Fibroblast of peridontal ligament (primary cell): Measurements from ENCODE around the gene TRPM8.

Experiments used
- DNase-seq: peaks from one replicate; pipeline ENCODE4 v3.0.0-alpha.2; 2010; ENCODE audit errors: extremely low read depth

The TRPM8 gene

GRCh38 chr2:234002281-234002680 lies 85.1 kb downstream of the TRPM8 start:
- no peak for DNase-seq

- peak; percentile 98 for DNase-seq
These were observed 86.9 kb downstream of the TRPM8 start for GRCh38 chr2:234003972-234004617.

- no peak for DNase-seq
These were observed 88.0 kb downstream of the TRPM8 start for GRCh38 chr2:234005126-234005525.

GRCh38 chr2:234006501-234006900 lies 89.3 kb downstream of the TRPM8 start:
- DNase-seq, result no peak

GRCh38 chr2:234014427-234014826 lies 97.3 kb downstream of the TRPM8 start:
- DNase-seq, result no peak

GRCh38 chr2:234015861-234016260 lies 98.7 kb downstream of the TRPM8 start:
- no peak for DNase-seq

DNA sequence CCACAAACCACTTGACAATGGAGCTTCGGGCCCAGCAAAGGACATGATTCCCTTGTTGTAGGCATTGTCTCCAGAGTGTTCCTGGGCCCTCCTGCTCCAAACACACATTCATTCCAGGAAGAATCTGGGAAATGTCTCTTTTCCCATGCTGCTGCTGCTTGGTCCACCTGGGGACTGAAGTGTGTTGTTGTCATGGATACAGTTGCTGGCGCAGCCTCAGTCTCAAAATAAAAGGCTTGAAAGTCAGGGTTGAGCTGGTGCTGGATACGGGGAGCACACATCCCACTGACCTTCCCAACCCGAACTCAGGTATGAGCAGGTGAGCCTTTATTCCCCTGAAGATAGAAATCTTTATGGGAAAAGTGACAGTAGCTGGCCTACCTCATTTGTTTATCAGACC lies 102.7 kb downstream of the TRPM8 start:
- no peak for DNase-seq

DNA sequence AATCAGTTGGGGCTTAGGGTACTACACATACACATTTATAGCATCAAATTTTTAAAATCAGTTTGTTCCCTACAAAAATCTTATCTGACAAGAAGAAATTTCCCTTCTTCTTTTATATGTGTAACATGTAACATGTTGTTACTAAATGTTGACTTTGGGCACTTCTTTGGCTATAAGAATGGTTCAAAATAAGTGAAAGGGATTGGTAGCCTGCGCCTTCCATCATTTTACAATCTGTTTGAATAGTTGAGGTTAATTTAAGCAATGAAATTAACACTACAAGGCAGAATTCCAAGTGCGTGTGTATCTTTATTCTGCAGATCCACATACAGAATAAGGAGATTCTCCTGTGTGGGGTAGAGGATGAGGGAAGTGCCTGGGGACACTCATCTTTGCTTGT lies 103.2 kb downstream of the TRPM8 start:
- DNase-seq, result no peak

DNA sequence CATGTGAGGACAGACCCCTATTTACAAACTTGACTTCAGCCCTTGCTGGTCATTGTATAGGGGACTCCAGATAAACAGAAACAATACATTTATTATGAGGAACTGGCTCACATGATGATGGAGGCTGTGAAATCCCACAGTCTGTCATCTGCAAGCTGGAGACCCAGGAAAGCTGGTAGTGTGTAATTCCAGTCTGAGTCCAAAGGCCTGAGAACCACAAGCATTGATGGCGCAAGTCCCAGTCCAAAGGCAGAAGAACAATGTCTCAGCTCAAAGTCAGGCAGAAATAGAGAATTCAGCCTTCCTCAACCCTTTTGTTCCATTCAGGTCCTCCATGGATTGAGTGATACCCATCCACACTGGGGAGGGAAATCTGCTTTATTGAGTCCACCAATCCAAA lies 105.3 kb downstream of the TRPM8 start:
- DNase-seq, result peak; percentile 33

- DNase-seq, result no peak
These were observed 107.1 kb downstream of the TRPM8 start for GRCh38 chr2:234024304-234024703.

- no peak for DNase-seq
These were observed 108.3 kb downstream of the TRPM8 start for GRCh38 chr2:234025466-234025865.

DNA sequence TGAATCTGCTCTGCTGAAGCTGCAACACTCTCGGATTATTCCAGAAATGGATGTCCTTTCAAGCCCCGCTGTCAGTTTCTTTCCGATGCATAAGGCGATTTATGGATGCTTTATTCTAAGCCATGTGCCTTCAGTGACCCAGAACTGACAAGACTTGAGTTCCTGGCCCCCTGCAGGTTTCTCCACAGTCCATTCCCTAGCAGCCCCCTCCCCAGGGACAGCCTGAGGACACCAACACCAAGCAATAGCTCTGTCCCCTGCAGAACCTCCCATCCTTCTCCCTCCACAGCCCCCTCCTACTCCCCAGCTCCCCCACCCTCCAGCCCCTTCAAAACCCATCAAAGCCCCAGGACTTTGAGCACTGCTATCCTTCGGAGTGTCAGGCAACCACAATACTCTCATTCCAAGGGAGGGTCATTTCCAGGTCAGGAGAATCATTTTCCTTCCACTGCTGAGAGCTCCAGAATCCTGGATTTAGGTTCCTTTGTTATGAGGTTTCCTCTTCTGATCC lies 108.8 kb downstream of the TRPM8 start:
- peak; percentile 54 for DNase-seq

GRCh38 chr2:234026693-234027254 lies 109.6 kb downstream of the TRPM8 start:
- no peak for DNase-seq

- DNase-seq, result no peak
These were observed 110.5 kb downstream of the TRPM8 start for GRCh38 chr2:234027641-234028040.

- DNase-seq, result peak; percentile 19
These were observed 112.1 kb downstream of the TRPM8 start for GRCh38 chr2:234029150-234029733.

DNA sequence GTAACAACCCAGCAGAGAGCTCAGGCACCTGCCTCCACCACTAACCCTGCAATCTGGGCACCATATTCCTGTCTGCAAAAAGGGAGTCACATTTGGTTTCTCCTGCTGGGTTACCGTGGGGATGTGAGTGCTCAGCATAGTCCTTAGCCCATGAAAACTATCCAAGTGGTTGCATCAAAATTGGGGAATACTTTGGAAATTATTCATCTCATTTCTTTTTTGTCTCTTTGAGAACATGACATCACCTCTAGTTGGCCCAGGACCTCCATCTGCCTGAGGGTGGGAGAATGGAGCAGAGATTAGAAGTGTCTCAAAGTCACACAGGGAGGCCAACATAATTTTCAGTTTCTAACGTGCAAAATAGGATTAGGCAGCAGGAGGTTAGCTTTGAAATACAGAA lies 114.0 kb downstream of the TRPM8 start:
- peak; percentile 53 for DNase-seq

DNA sequence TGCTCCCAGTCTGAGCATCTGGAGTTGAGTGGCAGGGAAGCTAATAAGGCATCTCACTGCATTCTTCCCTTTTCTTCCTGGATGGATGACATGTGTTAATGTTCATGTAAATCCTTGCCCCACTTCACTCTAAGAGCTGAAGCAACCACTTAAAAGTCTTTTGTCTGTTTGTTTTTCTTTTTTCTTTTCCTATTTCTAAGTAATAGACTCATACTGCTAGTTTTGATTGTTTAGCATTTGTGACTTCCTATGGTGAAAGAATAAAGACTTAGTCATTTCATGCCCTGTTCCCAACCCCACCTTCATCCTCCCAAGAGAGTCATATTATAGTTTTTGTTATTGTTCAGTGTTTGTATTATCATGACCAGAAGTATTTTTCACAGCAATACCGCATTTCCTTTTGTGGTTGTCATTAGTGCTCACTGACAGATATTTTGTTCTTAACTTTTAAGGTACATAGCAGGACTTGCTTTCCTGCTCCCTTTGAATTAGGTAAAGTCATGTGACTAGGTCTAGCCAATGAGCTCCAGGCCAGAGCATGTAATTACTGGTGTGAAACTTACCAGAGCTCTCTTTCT lies 115.2 kb downstream of the TRPM8 start:
- peak; percentile 86 for DNase-seq

DNA sequence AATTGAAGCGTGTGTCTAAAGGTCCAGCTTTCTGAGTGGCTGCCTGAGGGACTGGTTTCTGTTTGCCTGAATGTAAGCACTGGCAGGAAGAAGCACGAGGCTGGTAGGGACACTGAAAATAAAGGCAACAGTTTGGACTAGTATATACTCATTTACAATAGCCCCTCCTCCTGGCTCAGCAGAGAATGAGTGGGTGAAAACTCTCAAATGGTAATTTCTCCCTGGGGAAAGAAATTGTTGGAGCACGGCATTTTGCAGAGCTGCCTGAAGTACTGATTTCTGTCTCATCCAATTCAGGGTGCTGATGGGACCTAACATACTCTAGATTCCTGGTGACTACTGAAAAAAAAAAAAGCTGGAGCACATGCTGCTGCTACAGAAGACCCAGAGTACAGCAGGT lies 116.0 kb downstream of the TRPM8 start:
- no peak for DNase-seq

DNA sequence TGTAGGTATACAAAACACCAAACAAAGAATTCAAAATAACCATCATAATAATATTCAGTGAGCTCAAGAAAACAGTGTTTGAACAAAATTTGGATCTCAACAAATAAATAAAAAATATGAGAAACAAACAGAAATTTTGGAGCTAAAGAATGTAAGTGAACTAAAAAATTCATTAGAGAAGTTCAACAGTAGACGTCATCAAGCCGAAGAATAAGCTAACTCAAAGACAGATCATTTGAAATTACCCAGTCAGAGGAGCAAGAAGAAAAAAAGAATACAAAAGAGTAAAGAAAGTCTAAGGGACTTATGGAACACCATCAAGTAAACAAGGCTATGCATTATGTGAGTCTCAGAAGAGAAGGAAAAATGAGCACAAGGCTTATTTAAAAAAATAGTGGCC lies 116.7 kb downstream of the TRPM8 start:
- DNase-seq, result no peak

- DNase-seq, result peak; percentile 80
These were observed 121.1 kb downstream of the TRPM8 start for GRCh38 chr2:234038076-234038802.

DNA sequence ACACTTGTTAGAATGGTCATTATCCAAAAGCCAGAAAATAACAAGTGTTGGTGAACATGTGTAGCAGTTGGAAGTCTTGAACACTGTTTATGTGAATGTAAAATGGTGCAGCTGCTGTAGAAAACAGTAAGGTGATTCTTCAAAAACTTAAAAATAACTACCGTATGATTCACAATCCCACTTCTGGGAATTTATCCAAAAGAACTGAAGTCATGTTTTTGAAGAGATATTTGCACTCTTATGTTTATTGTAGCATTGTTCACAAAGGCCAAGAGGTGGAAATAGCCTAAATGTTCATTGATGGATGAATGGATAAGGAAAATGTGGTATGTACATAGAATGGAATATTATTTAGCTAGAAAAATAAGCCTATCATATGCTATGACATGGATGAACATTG lies 127.0 kb downstream of the TRPM8 start:
- DNase-seq, result peak; percentile 90

GRCh38 chr2:234046521-234046920 lies 129.3 kb downstream of the TRPM8 start:
- DNase-seq, result no peak
